Bronchial epithelial cell (primary cell): ENCODE data around the gene VEGFB. TPM values are rescaled to one million over a fixed set of nuclear protein-coding genes. Genes with fewer than 3 reads are reported as not detected.

Experiments used
- DNase-seq: peaks from one replicate; pipeline ENCODE4 v3.0.0-alpha.2; 2010; ENCODE audit warnings: low read depth
- FAIRE-seq: peaks from 2 replicates; lab custom pipeline; 2011; peaks lifted over from hg19 to GRCh38; lab: Jason Lieb, UNC
- H3K27me3 ChIP-seq: 2 replicates; pipeline ENCODE4 v1.5.1; 2011; ENCODE audit warnings: low read length; ENCODE audit not compliant: control insufficient read depth, insufficient read depth
- H3K36me3 ChIP-seq: 2 replicates; pipeline ENCODE4 v1.5.1; 2011; ENCODE audit warnings: low read length; ENCODE audit not compliant: control insufficient read depth, insufficient read depth
- H3K4me3 ChIP-seq: 2 replicates; pipeline ENCODE4 v1.5.1; 2011; ENCODE audit warnings: mild to moderate bottlenecking, low read depth, low read length, control low read depth
- CTCF ChIP-seq: IDR thresholded peaks from 2 replicates; pipeline ENCODE4 v1.5.1; 2011; ENCODE audit warnings: mild to moderate bottlenecking, moderate library complexity, low read length, control low read depth, inconsistent platforms; ENCODE audit not compliant: insufficient read depth, severe bottlenecking
- total RNA-seq: library from RNA; depleted of rRNA; stranded (reverse); fragments of >200 nt; gene quantifications from 2 replicates; pipeline ENCODE4 v1.2.1, GENCODE V29; 2014

Gene VEGFB
- total RNA-seq, 1 donor from 2014 or later: 12.4 TPM

- H3K27me3 ChIP-seq: no peaks in the 10 kb centered on the region
- no peak for FAIRE-seq
- no peak overlapping the region for H3K4me3 ChIP-seq
- DNase-seq: no peak
- H3K36me3 ChIP-seq: peaks cover 12% of the 10 kb centered on the region
- no peak for TF ChIP-seq CTCF
Measured at GRCh38 chr11:64218628-64219353, 15.6 kb upstream of the VEGFB start.

- peaks cover 13% of the 10 kb centered on the region for H3K36me3 ChIP-seq
- FAIRE-seq (no peak), DNase-seq (no peak)
- no peak overlapping the region for H3K4me3 ChIP-seq
- H3K27me3 ChIP-seq: no peaks in the 10 kb centered on the region
- TF ChIP-seq CTCF: no peak
Measured at GRCh38 chr11:64219354-64219684, 15.1 kb upstream of the VEGFB start.

GRCh38 chr11:64219755-64220154 is 14.6 kb upstream of the VEGFB start:
- DNase-seq (no peak), FAIRE-seq (no peak)
- H3K4me3 ChIP-seq: no peak overlapping the region
- no peaks in the 10 kb centered on the region for H3K27me3 ChIP-seq
- peaks cover 13% of the 10 kb centered on the region for H3K36me3 ChIP-seq
- TF ChIP-seq CTCF: no peak

GRCh38 chr11:64220271-64220670 is 14.1 kb upstream of the VEGFB start:
- peaks cover 13% of the 10 kb centered on the region for H3K36me3 ChIP-seq
- DNase-seq: no peak
- no peak for FAIRE-seq
- H3K27me3 ChIP-seq: no peaks in the 10 kb centered on the region
- H3K4me3 ChIP-seq: no peak overlapping the region
- no peak for TF ChIP-seq CTCF

GRCh38 chr11:64220798-64221197 is 13.6 kb upstream of the VEGFB start:
- Histone ChIP-seq H3K4me3 (no peak overlapping the region), H3K36me3 (peaks cover 13% of the 10 kb centered on the region), H3K27me3 (no peaks in the 10 kb centered on the region)
- no peak for DNase-seq
- no peak for TF ChIP-seq CTCF
- FAIRE-seq: no peak

- no peaks in the 10 kb centered on the region for H3K27me3 ChIP-seq
- DNase-seq (no peak), FAIRE-seq (no peak)
- no peak for TF ChIP-seq CTCF
- no peak overlapping the region for H3K4me3 ChIP-seq
- peaks cover 13% of the 10 kb centered on the region for H3K36me3 ChIP-seq
Measured at GRCh38 chr11:64222651-64223000, 11.8 kb upstream of the VEGFB start.
